MM.1S (cell line): ENCODE measurements around the gene OR10G7.

Source experiments
- DNase-seq: peaks from one replicate; pipeline ENCODE4 v3.0.0-alpha.2; 2015
- H2AFZ ChIP-seq: fragments of 300-600 bp; sonication (generic); 2 replicates; pipeline ENCODE4 v1.6.0; 2016; ENCODE audit warnings: antibody characterized with exemption, low read length
- H3F3A ChIP-seq: fragments of 300-600 bp; sonication (generic); 2 replicates; pipeline ENCODE4 v1.6.1; 2016; ENCODE audit warnings: mild to moderate bottlenecking, antibody characterized with exemption, low read length, moderate library complexity, mixed read lengths; ENCODE audit not compliant: insufficient read depth
- H3K27ac ChIP-seq: fragments of 300-600 bp; sonication (generic); 2 replicates; pipeline ENCODE4 v1.5.1; 2016; ENCODE audit warnings: mild to moderate bottlenecking, low read length
- H3K27me3 ChIP-seq: fragments of 300-600 bp; sonication (generic); replicated peaks from 2 replicates; pipeline ENCODE4 v1.6.0; 2016; ENCODE audit warnings: low read length; ENCODE audit not compliant: insufficient read depth
- H3K36me3 ChIP-seq: fragments of 300-600 bp; sonication (generic); replicated peaks from 2 replicates; pipeline ENCODE4 v1.6.1; 2016; ENCODE audit warnings: mild to moderate bottlenecking, low read length, mixed read lengths; ENCODE audit not compliant: insufficient read depth
- H3K4me1 ChIP-seq: fragments of 300-600 bp; sonication (generic); 2 replicates; pipeline ENCODE4 v1.6.1; 2016; ENCODE audit warnings: low read length, mixed read lengths
- H3K4me2 ChIP-seq: fragments of 300-600 bp; sonication (generic); 2 replicates; pipeline ENCODE4 v1.6.0; 2016; ENCODE audit warnings: low read depth, low read length
- H3K4me3 ChIP-seq: fragments of 300-600 bp; sonication (generic); 2 replicates; pipeline ENCODE4 v1.5.1; 2016; ENCODE audit warnings: low read length, mixed read lengths
- H3K79me2 ChIP-seq: fragments of 300-600 bp; sonication (generic); 2 replicates; pipeline ENCODE4 v1.6.1; 2016; ENCODE audit warnings: mixed run types, low read length, mixed read lengths
- H3K9ac ChIP-seq: fragments of 300-600 bp; sonication (generic); 2 replicates; pipeline ENCODE4 v1.6.1; 2016; ENCODE audit warnings: low read length, mixed read lengths
- H3K9me2 ChIP-seq: fragments of 300-600 bp; sonication (generic); replicated peaks from 2 replicates; pipeline ENCODE4 v1.6.1; 2016; ENCODE audit warnings: mild to moderate bottlenecking, low read length, mixed read lengths; ENCODE audit not compliant: insufficient read depth
- H3K9me3 ChIP-seq: fragments of 300-600 bp; sonication (generic); replicated peaks from 2 replicates; pipeline ENCODE4 v1.6.1; 2016; ENCODE audit warnings: mild to moderate bottlenecking, low read length, mixed read lengths; ENCODE audit not compliant: insufficient read depth
- H4K20me1 ChIP-seq: fragments of 300-600 bp; sonication (generic); 2 replicates; pipeline ENCODE4 v1.6.1; 2016; ENCODE audit warnings: mild to moderate bottlenecking, low read length, moderate library complexity, mixed read lengths; ENCODE audit not compliant: insufficient read depth
- EZH2 ChIP-seq: fragments of 300-600 bp; sonication (generic); optimal IDR thresholded peaks from 2 replicates; pipeline ENCODE3; 2017; ENCODE audit warnings: low read depth, mild to moderate bottlenecking, antibody characterized with exemption, low read length, mixed read lengths
- EZH2phosphoT487 ChIP-seq: fragments of 300-600 bp; sonication (generic); IDR thresholded peaks from 2 replicates; pipeline ENCODE4 v1.6.1; 2018; ENCODE audit warnings: antibody characterized with exemption, low read length
- TF ChIP-seq, protein P1 (sequence below): fragments of 300-600 bp; sonication (generic); IDR thresholded peaks from 2 replicates; pipeline ENCODE4 v1.5.1; 2016; ENCODE audit warnings: antibody characterized with exemption, low read length, mixed read lengths

OR10G7 gene

GRCh38 chr11:124079631-124080326 is 38.7 kb upstream of the OR10G7 start:
- Histone ChIP-seq H3K27ac (no peak overlapping the region), H3K4me2 (no peak overlapping the region), H3K36me3 (no peaks in the 10 kb centered on the region), H3K9me3 (no peaks in the 10 kb centered on the region), H3K9ac (no peak overlapping the region), H3F3A (no peaks in the 10 kb centered on the region), H3K27me3 (no peaks in the 10 kb centered on the region), H3K9me2 (no peaks in the 10 kb centered on the region), H4K20me1 (no peaks in the 10 kb centered on the region), H2AFZ (no peak overlapping the region), H3K4me1 (no peaks in the 10 kb centered on the region), H3K4me3 (no peak overlapping the region), H3K79me2 (no peaks in the 10 kb centered on the region)
- TF ChIP-seq EZH2 (no peak), EZH2phosphoT487 (no peak)
- TF ChIP-seq, protein P1, sequence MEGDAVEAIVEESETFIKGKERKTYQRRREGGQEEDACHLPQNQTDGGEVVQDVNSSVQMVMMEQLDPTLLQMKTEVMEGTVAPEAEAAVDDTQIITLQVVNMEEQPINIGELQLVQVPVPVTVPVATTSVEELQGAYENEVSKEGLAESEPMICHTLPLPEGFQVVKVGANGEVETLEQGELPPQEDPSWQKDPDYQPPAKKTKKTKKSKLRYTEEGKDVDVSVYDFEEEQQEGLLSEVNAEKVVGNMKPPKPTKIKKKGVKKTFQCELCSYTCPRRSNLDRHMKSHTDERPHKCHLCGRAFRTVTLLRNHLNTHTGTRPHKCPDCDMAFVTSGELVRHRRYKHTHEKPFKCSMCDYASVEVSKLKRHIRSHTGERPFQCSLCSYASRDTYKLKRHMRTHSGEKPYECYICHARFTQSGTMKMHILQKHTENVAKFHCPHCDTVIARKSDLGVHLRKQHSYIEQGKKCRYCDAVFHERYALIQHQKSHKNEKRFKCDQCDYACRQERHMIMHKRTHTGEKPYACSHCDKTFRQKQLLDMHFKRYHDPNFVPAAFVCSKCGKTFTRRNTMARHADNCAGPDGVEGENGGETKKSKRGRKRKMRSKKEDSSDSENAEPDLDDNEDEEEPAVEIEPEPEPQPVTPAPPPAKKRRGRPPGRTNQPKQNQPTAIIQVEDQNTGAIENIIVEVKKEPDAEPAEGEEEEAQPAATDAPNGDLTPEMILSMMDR, result no peak
- DNase-seq, result no peak

- H3K27me3 ChIP-seq, result no peaks in the 10 kb centered on the region
- no peaks in the 10 kb centered on the region for H3F3A ChIP-seq
These were observed 37.5 kb upstream of the OR10G7 start for GRCh38 chr11:124078591-124078990.

GRCh38 chr11:124077266-124077665 is 36.1 kb upstream of the OR10G7 start:
- Histone ChIP-seq H4K20me1 (no peaks in the 10 kb centered on the region), H2AFZ (no peak overlapping the region), H3K9ac (no peak overlapping the region), H3K9me2 (no peaks in the 10 kb centered on the region), H3K4me3 (no peak overlapping the region), H3F3A (no peaks in the 10 kb centered on the region), H3K27me3 (no peaks in the 10 kb centered on the region), H3K9me3 (no peaks in the 10 kb centered on the region), H3K79me2 (no peaks in the 10 kb centered on the region), H3K4me2 (no peak overlapping the region), H3K36me3 (no peaks in the 10 kb centered on the region), H3K4me1 (no peaks in the 10 kb centered on the region), H3K27ac (no peak overlapping the region)
- no peak for TF ChIP-seq EZH2
- no peak for TF ChIP-seq EZH2phosphoT487
- TF ChIP-seq, protein P1, result no peak
- DNase-seq, result no peak

More at GRCh38 chr11:124078591-124078990, 37.5 kb upstream of the OR10G7 start:
- H3K9me2 ChIP-seq, result no peaks in the 10 kb centered on the region
- H4K20me1 ChIP-seq, result no peaks in the 10 kb centered on the region
- no peaks in the 10 kb centered on the region for H3K79me2 ChIP-seq
- H3K4me2 ChIP-seq, result no peak overlapping the region
- no peak for TF ChIP-seq EZH2phosphoT487
- TF ChIP-seq, protein P1, result no peak
- no peak for TF ChIP-seq EZH2
- H3K9me3 ChIP-seq, result no peaks in the 10 kb centered on the region
- H3K27ac ChIP-seq, result no peak overlapping the region
- no peak overlapping the region for H3K9ac ChIP-seq
- no peak overlapping the region for H2AFZ ChIP-seq
- no peak for DNase-seq
- no peak overlapping the region for H3K4me3 ChIP-seq
- H3K4me1 ChIP-seq, result no peaks in the 10 kb centered on the region
- no peaks in the 10 kb centered on the region for H3K36me3 ChIP-seq
